HG03442 (cell line): ENCODE measurements around the gene MTMR4.
"Not testable (repeated sequence)": the region's sequence is repeated elsewhere in the genome, so short reads cannot be mapped to it uniquely, and the experiment has no call there.

ENCODE experiments used
- ATAC-seq: cut with Tn5 transposase; IDR thresholded peaks from one replicate; pipeline ENCODE4 v1.9.1; 2021; ENCODE audit warnings: mild to moderate bottlenecking, moderate library complexity; ENCODE audit not compliant: unreplicated experiment

Gene MTMR4

GRCh38 chr17:58513965-58514769, at the start of gene MTMR4:
Gene MTMR4 (minus strand): TSS chr17:58514638. CDS start chr17:58514407, 231 bp downstream.
- no peak for ATAC-seq

- no peak for ATAC-seq
Observed at GRCh38 chr17:58560511-58560910, 46.1 kb upstream of the MTMR4 start.

GRCh38 chr17:58557981-58558380, 43.5 kb upstream of the MTMR4 start:
- ATAC-seq, result no peak

DNA sequence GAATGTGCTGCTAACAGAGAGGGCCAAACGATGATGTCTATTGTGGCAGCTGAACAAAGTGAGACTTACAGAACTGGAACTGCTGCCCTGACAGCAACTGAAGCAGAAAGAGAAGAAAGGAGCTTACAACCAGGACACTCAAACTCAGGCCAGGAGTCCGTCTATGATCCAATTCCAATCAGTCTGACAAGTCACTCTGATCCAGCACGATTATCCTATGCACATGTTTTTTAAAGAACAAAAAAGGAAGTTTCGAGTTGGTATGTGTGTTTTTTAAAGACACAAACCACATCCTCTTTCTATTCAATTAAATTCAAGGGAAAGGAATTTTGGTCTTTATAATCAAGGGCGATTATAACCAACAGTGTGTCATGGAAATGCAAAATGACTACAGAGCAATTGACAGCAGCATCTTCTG, 42.4 kb upstream of the MTMR4 start:
- no peak for ATAC-seq

GRCh38 chr17:58555109-58555508, 40.7 kb upstream of the MTMR4 start:
- not testable (repeated sequence) for ATAC-seq

DNA sequence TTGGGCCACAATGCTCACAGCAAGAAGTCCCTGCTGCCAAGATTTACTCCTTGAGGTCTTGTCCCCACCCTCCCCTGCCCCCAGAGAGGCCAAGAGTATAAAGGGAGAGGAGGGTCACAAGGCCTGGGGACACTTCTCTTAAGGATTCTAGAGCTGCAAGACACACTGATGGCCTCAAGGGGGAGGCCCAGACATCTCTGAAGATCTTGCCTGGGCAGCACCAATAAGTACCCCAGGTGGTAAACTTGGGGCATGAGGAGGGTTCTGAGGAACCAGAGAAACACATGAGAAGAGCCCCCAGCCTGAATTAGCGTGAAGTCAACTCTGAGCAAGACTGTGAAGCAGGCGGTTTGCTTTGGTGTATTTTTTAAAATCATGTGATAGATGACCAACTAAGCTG, 26.8 kb upstream of the MTMR4 start:
- ATAC-seq, result no peak

- ATAC-seq, result no peak
Observed at GRCh38 chr17:58539698-58540097, 25.3 kb upstream of the MTMR4 start.

GRCh38 chr17:58538811-58539409, 24.5 kb upstream of the MTMR4 start:
- no peak for ATAC-seq

DNA sequence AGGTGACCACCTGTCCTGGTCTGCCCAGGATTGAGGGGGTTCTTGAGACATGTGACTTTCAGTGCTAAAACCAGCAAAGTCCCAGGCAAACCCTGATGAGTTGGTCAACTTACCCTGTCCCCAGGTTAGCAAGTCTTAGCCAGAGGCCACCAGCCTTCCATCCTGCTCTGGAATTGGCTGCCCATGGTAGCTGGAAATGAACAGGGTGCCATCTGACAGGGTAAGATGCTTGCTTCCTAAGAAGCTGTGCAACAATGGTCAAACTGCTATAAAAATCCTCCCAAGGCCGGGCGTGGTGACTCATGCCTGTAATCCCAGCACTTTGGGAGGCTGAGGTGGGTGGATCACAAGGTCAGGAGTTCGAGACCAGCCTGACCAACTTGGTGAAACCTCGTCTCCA, 22.8 kb upstream of the MTMR4 start:
- ATAC-seq, result no peak

DNA sequence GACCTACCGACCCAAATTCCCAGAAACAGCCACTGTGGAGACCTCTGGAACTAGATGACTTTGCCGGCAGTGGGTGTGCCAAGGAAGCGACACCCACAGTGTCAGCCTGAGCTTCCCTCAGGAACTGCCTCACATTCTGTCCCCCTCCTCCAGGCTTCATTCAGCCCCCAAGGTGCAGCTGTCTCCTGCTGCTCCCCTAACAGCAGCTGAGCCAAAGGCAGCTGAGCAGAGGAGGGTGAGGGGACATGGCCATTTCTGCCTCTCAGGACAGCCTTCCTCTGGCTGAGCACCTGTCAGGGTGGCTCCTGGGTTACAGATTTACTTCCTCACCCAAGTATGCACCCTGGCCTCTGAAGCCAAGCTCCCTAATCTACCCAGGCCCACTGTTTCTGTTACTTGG, 22.1 kb upstream of the MTMR4 start:
- ATAC-seq, result no peak

GRCh38 chr17:58535431-58535830, 21.0 kb upstream of the MTMR4 start:
- no peak for ATAC-seq

DNA sequence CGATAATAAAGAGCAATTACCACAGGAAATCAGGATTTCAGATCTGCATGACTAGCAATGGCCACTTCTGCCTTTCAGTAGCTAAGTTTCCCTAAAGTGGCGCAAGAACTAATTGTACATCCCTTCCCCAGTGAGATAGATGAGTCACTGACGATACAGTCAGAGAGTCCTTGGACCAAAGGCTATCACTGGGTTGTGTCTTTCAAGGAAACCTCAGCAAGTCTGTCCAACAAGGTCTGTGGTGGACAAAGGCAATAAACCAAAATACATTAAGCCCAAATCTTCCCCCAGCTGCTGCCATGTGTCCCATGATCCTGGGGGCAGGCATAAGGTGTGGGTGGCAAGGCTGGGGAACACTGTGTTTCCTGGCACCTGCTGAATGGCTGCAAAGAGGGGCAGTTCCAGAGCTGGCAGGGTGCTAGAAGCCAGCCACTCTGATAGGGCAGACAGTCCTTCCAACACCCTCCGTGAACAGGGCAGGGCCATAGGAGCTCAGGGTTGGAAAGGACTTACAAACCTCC, 20.5 kb upstream of the MTMR4 start:
- ATAC-seq, result no peak

- ATAC-seq, result no peak
Observed at GRCh38 chr17:58534331-58534730, 19.9 kb upstream of the MTMR4 start.

DNA sequence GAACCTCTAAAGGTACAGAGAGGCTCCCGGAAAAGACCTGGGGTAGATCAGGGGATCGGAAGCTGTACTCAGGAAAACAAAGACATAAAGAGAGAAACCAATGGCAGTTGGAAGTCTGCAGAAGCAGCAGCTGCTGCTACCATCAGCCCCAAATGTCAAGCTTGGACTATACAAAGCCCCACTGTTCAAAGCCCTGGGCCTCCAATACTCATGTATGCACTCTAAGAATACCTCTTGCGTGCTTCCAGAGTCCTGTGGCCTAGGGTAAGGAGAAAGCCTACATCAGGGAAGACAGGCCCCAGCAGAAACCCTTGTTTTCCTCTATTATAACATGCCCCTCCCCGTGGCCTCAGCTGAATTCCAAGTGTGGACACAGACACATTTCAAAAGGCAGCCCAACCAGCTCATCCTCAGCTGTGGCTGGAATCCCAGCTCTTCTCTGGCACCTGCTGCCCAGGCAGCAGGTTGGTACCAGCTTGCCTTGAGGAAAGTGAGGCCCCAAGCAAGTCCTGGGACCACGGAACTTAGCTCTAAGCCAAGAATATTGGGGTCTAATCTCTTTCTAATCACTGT, 19.3 kb upstream of the MTMR4 start:
- no peak for ATAC-seq

GRCh38 chr17:58532555-58532951, 18.1 kb upstream of the MTMR4 start:
- ATAC-seq, result no peak

DNA sequence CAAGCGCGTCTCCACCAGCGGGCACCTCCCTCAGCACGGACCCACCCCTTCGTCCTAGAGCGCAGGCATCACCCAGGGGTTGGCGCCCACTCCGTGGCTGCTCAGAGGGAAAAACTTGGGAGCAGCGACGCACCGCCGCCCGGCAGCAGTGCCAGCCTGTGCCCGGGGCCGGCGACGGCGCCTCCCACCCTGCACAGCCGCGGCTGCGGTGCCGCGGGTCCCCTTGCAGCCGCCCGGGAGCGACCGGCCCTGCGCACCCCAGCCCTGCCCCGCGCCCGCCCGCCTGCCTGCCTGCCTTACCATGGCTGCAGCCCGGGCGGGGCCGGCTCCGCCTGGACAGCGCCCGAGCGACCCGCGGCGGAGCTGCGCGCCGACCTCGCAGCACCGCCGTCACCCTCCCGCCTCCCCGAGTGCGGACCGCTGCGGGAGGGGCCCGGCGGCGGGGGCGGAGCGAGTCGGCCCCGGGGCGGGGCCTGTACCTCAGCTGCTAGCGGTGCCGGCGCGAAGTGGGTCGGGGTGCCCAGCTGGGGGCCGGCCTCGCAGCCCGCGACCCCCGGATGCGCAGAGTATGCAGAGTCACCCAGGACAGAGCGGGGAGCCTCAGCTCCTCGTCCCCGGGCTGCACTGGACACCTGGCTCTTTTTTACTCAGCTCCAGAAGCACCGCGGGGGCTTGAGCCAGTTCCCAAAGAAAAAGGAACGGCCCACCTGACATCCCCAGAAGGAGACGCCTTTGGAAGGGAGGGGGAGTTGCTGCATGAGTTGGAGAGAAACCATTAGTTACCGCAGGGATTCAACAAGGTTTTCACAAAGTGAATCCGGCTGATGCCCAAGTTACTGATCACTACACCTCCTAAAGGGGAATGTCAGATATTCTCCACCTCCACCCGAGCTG, 17.5 kb upstream of the MTMR4 start:
- no peak for ATAC-seq

DNA sequence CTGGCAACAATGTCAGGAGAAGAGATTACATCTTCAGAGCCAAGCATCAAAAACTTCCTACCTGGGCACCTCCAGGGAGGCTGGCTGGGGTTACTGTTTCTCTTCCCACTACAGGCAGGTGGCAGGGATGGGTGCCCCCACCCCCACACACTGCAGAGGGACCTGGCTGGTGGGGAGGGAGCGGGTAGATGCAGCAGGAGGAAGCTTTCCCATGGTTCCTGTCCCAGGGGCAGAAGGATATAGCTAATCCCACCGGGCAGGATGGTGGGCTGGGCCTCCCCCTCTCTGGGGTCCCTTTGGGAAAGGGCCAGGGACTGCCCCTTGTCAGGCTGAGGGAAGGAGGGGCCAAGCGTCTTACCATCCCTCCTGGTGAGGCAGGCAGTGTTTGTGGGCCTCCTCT, 16.7 kb upstream of the MTMR4 start:
- no peak for ATAC-seq

GRCh38 chr17:58530655-58531054, 16.2 kb upstream of the MTMR4 start:
- ATAC-seq, result no peak

DNA sequence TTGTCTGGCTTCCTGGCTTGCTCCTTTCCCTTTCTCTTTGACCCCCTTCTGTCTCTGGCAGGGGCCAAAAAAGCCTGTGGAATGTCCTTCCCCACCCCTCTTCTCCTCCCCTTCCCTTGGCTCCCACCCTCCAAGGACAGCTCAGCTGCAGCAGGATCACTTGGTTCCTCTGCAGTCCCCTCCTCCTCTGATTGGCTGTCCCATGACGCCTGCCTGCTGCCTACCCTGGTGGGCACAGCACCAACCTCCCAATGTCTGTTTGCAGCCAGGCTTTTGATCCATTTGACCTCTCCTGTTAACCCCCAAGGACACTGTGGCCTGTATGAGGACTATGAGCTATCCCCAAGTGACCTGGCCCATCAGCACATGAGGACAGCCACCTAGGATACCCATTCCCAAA, 14.8 kb upstream of the MTMR4 start:
- ATAC-seq, result no peak

- ATAC-seq, result no peak
Observed at GRCh38 chr17:58528443-58528842, 14.0 kb upstream of the MTMR4 start.

- ATAC-seq, result no peak
Observed at GRCh38 chr17:58527949-58528348, 13.5 kb upstream of the MTMR4 start.
